Measurements from ENCODE around the gene CUL7.
A peak's percentile ranks its signal among the peaks of the same experiment; 100 is the strongest.

CUL7 gene

DNA sequence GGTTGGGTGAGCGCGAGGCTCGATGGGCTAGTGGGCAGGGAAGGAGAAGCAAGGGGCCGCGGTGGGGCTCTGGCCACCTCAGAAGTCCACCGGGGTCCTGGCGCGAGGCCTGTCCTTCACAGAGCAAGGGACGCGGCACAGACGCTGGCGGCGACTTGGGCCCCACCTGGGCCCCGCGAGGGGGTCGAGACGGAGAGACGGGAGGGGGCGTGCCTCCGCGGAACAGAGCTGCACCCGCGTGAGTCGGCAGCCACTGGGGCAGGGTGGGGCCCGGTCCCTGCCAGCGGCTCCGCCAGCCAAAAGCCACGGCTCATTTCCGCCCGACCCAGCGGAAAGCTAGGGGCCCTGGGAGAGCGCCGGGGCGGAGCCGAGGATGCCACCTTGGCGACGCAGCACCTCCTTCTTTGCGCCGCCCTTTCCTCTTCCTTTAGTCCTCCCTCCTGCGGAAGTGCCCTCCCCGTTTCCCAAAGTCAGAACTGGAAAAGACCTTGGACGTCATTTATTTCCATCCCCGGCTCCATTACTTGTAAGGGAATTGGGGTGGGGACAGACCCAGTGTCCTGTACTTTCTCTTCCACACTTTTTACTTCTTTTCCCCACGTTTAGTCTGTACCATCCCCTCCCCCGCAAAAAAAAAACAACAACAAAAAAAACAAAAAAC lies at the start of gene CUL7:
Gene CUL7, minus strand, starts transcription at position 307 of the 661 bp plus-strand sequence. CDS start 1,063 bp downstream, outside the sequence.
- Mint-ChIP-seq H3K4me3 (peak within 1 kb of the TSS; percentile 97), H3K27ac (peak within 1 kb of the TSS; percentile 96), H3K4me1 (peaks cover 36% of the 10 kb centered on the region), H3K9me3 (no peaks in the 10 kb centered on the region), H3K36me3 (peaks cover 16% of the 10 kb centered on the region), H3K27me3 (no peaks in the 10 kb centered on the region)
- DNase-seq (ENCODE audit: low spot score in 2 of 2) (peak; percentile 63 to 66), ATAC-seq (ENCODE audit: low read depth) (peak; percentile 98)

DNA sequence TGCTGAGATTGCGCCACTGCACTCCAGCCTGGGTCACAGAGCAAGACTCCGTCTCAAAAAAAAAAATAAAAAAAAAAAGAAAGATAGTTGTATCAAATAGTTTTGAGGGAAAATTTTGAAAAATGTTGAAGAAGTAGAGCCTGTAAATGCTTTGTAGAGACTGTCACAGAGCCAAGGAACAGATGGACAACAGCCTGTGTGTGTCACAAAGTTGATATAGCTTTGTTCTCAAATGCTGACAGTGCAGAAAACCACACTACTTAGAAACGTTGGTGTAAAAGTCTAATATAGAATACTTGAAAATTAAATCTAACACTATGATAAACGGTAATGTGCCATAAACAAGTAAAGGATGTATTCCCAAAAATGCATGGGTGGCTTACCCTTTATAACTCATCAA lies 47.8 kb upstream of the CUL7 start:
- DNase-seq (ENCODE audit: low spot score in 2 of 2) (no peak), ATAC-seq (ENCODE audit: low read depth) (no peak)
- Mint-ChIP-seq H3K4me1 (no peaks in the 10 kb centered on the region), H3K27ac (no peak overlapping the region), H3K9me3 (no peaks in the 10 kb centered on the region), H3K27me3 (no peaks in the 10 kb centered on the region), H3K36me3 (no peaks in the 10 kb centered on the region), H3K4me3 (no peak overlapping the region)

- H3K4me1 Mint-ChIP-seq = peaks cover 2% of the 10 kb centered on the region
- ATAC-seq (ENCODE audit: low read depth) (no peak), DNase-seq (ENCODE audit: low spot score in 2 of 2) (no peak)
- H3K36me3 Mint-ChIP-seq = no peaks in the 10 kb centered on the region
- no peaks in the 10 kb centered on the region for H3K27me3 Mint-ChIP-seq
- H3K27ac Mint-ChIP-seq = no peak overlapping the region
- H3K4me3 Mint-ChIP-seq = no peak overlapping the region
- no peaks in the 10 kb centered on the region for H3K9me3 Mint-ChIP-seq
Observed at GRCh38 chr6:43097502-43097901, 43.9 kb upstream of the CUL7 start.

DNA sequence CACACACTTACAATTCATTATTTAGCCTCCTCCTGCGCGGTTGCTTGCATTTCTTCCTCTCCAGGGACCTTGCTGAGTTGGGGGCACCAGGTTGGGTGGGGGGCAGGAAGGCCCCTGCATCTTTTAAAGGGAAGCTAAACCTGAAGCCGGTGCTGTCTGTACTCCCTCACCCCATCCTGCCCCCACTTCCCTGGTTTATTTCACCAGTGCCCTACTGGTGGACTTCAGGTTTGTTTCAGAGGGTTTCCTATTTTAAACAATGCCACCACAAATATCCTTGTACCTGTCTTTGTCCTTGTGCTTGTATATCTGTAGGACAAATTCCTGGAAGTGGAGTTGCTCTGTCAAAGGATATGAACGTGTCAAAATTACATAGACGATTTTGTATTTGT lies 43.4 kb upstream of the CUL7 start:
- H3K4me1 Mint-ChIP-seq = peaks cover 2% of the 10 kb centered on the region
- no peak for DNase-seq (ENCODE audit: low spot score in 2 of 2)

GRCh38 chr6:43096451-43097097 lies 42.9 kb upstream of the CUL7 start:
- H3K4me3 Mint-ChIP-seq = no peak overlapping the region
- ATAC-seq (ENCODE audit: low read depth) = no peak
- H3K4me1 Mint-ChIP-seq = peaks cover 2% of the 10 kb centered on the region
- H3K27me3 Mint-ChIP-seq = no peaks in the 10 kb centered on the region
- no peak for DNase-seq (ENCODE audit: low spot score in 2 of 2)
- no peaks in the 10 kb centered on the region for H3K36me3 Mint-ChIP-seq
- H3K9me3 Mint-ChIP-seq = no peaks in the 10 kb centered on the region
- H3K27ac Mint-ChIP-seq = no peak overlapping the region

More for the DNA sequence above, 43.4 kb upstream of the CUL7 start:
- no peak for ATAC-seq (ENCODE audit: low read depth)
- Mint-ChIP-seq H3K27ac (no peak overlapping the region), H3K4me3 (no peak overlapping the region), H3K9me3 (no peaks in the 10 kb centered on the region), H3K36me3 (no peaks in the 10 kb centered on the region), H3K27me3 (no peaks in the 10 kb centered on the region)

DNA sequence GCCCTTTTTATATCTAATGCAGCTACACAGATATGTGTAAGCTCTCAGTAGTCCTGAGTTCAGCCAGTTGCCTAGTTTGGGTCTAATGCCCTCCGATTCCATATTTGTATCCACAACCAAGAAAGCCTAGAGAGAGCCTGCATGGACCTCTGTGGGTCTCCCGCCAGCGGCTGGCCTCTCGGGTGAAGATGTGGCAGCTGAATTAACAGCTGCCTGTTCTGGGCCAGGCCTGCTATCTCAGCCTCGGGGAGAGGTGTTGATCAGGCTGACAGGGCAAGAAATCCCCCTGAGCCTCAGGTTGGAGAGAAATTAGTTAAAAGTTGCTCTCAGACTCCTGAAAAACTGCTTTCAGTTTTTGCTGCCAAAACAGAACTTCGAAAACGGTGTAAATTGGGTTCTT lies 42.3 kb upstream of the CUL7 start:
- Mint-ChIP-seq H3K4me1 (peaks cover 2% of the 10 kb centered on the region), H3K9me3 (no peaks in the 10 kb centered on the region), H3K27ac (no peak overlapping the region), H3K36me3 (no peaks in the 10 kb centered on the region), H3K27me3 (no peaks in the 10 kb centered on the region), H3K4me3 (no peak overlapping the region)
- ATAC-seq (ENCODE audit: low read depth) (no peak), DNase-seq (ENCODE audit: low spot score in 2 of 2) (no peak)

DNA sequence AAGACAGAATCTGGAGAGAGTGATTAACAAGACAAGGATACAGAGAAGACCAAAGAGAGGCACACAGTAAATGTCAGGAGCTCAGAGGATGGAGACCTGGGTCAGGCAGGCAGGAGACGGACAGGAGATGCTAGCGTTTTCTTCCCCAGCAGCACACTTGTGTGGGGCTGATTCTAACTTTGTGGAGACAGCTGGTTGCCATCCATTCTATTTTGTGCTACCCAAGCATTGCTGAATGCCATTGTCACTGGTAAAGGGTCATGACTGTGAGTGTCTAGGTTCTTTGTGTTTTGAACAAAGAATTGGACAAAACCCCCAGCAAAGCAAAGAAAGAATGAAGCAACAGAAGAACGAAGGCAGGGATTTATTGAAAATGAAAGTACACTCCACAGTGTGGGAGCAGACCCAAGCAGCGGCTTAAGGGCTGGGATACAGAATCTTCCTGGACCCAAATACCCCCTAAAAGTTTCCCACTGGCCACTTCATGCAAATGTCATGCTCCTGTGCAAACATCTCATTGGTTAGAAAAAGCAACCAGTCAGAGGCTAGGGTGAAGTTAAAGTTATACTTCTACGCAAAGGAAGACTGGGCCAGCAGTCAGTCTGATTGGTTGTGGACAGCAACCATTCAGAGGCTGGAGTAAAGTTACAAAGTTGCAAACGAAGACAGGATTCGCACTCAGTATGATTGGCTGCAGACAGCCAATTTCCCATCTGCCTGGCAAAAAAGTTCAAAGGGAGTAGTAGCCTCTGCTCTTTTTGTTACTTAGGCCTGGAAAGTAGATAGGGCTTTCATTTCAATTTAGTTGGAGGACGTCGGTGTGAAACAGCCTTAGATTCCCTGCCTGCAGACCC lies 40.0 kb upstream of the CUL7 start:
- Mint-ChIP-seq H3K27me3 (no peaks in the 10 kb centered on the region), H3K36me3 (no peaks in the 10 kb centered on the region), H3K4me1 (peaks cover 2% of the 10 kb centered on the region), H3K27ac (no peak overlapping the region), H3K4me3 (no peak overlapping the region), H3K9me3 (no peaks in the 10 kb centered on the region)
- ATAC-seq (ENCODE audit: low read depth) (no peak), DNase-seq (ENCODE audit: low spot score in 2 of 2) (no peak)

GRCh38 chr6:43092635-43093034 lies 39.0 kb upstream of the CUL7 start:
- peaks cover 2% of the 10 kb centered on the region for H3K4me1 Mint-ChIP-seq
- H3K27me3 Mint-ChIP-seq = no peaks in the 10 kb centered on the region
- H3K4me3 Mint-ChIP-seq = no peak overlapping the region
- no peaks in the 10 kb centered on the region for H3K36me3 Mint-ChIP-seq
- ATAC-seq (ENCODE audit: low read depth) (no peak), DNase-seq (ENCODE audit: low spot score in 2 of 2) (no peak)
- no peak overlapping the region for H3K27ac Mint-ChIP-seq
- no peaks in the 10 kb centered on the region for H3K9me3 Mint-ChIP-seq

- no peak overlapping the region for H3K4me3 Mint-ChIP-seq
- DNase-seq (ENCODE audit: low spot score in 2 of 2) (no peak), ATAC-seq (ENCODE audit: low read depth) (no peak)
- H3K27ac Mint-ChIP-seq = no peak overlapping the region
- H3K9me3 Mint-ChIP-seq = no peaks in the 10 kb centered on the region
- H3K27me3 Mint-ChIP-seq = no peaks in the 10 kb centered on the region
- H3K4me1 Mint-ChIP-seq = peaks cover 2% of the 10 kb centered on the region
- no peaks in the 10 kb centered on the region for H3K36me3 Mint-ChIP-seq
Observed at GRCh38 chr6:43091436-43091991, 37.9 kb upstream of the CUL7 start.

DNA sequence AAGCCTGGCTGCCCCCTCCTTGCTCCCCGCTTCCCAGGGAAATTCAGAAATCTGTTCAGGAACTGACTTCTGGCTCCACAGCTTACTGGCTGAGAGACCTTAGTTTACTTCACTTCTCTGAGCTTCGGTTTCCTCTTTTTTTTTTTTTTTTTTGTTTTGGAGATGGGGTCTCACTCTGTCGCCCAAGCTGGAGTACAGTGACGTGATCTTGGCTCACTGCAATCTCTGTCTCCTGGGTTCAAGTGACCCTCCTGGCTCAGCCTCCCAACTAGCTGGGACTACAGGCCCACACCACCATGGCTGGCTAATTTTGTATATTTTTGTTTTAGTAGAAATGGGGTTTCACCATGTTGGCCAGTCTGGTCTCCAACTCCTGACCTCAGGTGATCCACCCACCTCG lies 37.4 kb upstream of the CUL7 start:
- Mint-ChIP-seq H3K36me3 (no peaks in the 10 kb centered on the region), H3K9me3 (no peaks in the 10 kb centered on the region), H3K27ac (no peak overlapping the region), H3K27me3 (peaks cover 1% of the 10 kb centered on the region), H3K4me1 (peaks cover 6% of the 10 kb centered on the region), H3K4me3 (no peak overlapping the region)
- no peak for DNase-seq (ENCODE audit: low spot score in 2 of 2)
- ATAC-seq (ENCODE audit: low read depth) = no peak

GRCh38 chr6:43090559-43090956 lies 36.9 kb upstream of the CUL7 start:
- Mint-ChIP-seq H3K9me3 (no peaks in the 10 kb centered on the region), H3K27me3 (peaks cover 3% of the 10 kb centered on the region), H3K36me3 (no peaks in the 10 kb centered on the region), H3K27ac (no peak overlapping the region), H3K4me1 (peaks cover 8% of the 10 kb centered on the region), H3K4me3 (no peak overlapping the region)
- DNase-seq (ENCODE audit: low spot score in 2 of 2) (no peak), ATAC-seq (ENCODE audit: low read depth) (no peak)

GRCh38 chr6:43089874-43090558 lies 36.4 kb upstream of the CUL7 start:
- no peaks in the 10 kb centered on the region for H3K9me3 Mint-ChIP-seq
- H3K27ac Mint-ChIP-seq = no peak overlapping the region
- ATAC-seq (ENCODE audit: low read depth) (no peak), DNase-seq (ENCODE audit: low spot score in 2 of 2) (no peak)
- H3K27me3 Mint-ChIP-seq = peaks cover 3% of the 10 kb centered on the region
- no peaks in the 10 kb centered on the region for H3K36me3 Mint-ChIP-seq
- H3K4me1 Mint-ChIP-seq = peaks cover 8% of the 10 kb centered on the region
- no peak overlapping the region for H3K4me3 Mint-ChIP-seq

GRCh38 chr6:43089467-43089866 lies 35.8 kb upstream of the CUL7 start:
- ATAC-seq (ENCODE audit: low read depth) (no peak), DNase-seq (ENCODE audit: low spot score in 2 of 2) (no peak)
- Mint-ChIP-seq H3K27me3 (peaks cover 4% of the 10 kb centered on the region), H3K27ac (no peak overlapping the region), H3K4me1 (peaks cover 8% of the 10 kb centered on the region), H3K9me3 (no peaks in the 10 kb centered on the region), H3K4me3 (no peak overlapping the region), H3K36me3 (no peaks in the 10 kb centered on the region)

DNA sequence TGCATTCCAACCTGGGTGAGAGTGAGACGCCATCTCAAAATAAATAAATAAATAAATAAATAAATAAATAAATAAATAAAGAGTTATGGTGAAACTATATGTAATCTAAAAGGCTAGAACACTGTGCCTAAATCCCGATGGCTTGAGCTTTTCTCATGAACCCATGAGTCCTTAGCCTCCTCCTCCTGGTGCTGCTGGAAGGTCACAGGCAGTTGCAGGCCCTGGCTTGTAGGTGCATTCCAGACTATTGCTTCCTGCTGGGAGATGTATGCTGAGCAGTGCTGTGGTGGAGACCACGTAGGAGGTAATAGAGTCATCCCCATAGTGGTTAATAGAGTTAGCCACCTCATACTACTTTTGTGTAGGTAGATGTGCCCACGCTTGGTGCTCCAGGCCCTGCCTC lies 35.0 kb upstream of the CUL7 start:
- Mint-ChIP-seq H3K4me1 (peaks cover 8% of the 10 kb centered on the region), H3K36me3 (no peaks in the 10 kb centered on the region), H3K27ac (no peak overlapping the region), H3K4me3 (no peak overlapping the region), H3K27me3 (peaks cover 8% of the 10 kb centered on the region), H3K9me3 (no peaks in the 10 kb centered on the region)
- DNase-seq (ENCODE audit: low spot score in 2 of 2) (no peak), ATAC-seq (ENCODE audit: low read depth) (no peak)

Measured in memory B cell (primary cell).